DMS53 treated with DMSO at 0.1 percent for 48 hours (cell line): ENCODE data around the gene RNF208.
A peak's percentile ranks its signal among the peaks of the same experiment; 100 is the strongest.

Experiments used
- DNase-seq: peaks from one replicate; lab custom pipeline; 2025; ENCODE audit not compliant: unreplicated experiment; lab: John Stamatoyannopoulos, UW

Gene RNF208

GRCh38 chr9:137228506-137228967 lies 6.5 kb upstream of the RNF208 start:
- no peak for DNase-seq

DNA sequence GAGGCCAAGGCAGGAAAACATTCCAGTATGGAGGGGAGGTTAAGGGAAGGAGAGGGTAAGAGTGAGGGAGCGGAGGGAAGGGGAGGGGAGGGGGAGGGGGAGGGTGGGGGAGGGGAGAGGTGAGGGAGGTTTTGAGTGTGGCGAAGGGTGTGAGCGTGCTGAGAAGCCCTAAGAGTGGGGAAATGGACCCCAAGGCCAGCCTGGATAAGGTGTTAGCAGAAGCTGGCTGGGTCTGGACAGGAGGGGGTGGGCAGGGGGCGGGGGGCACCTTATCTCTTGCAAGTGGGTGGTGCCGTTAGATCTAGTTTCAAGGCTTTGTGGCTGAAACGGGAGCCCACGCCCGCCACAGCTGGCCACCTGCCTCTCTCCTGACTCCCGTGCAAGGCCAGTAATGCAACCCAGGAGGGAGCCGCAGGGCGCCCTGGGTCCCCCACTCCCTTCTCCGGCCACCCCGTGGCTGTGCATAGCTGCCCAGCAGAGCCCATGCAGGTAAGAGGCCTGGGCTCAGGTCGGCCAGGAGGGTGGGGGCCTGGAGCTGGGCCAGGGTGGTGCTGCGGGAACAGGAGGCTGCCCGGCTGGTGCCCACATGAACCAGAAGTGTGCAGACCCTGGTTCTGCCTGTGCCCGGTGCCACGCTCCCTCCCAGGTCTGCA lies 5.9 kb upstream of the RNF208 start:
- no peak for DNase-seq

DNA sequence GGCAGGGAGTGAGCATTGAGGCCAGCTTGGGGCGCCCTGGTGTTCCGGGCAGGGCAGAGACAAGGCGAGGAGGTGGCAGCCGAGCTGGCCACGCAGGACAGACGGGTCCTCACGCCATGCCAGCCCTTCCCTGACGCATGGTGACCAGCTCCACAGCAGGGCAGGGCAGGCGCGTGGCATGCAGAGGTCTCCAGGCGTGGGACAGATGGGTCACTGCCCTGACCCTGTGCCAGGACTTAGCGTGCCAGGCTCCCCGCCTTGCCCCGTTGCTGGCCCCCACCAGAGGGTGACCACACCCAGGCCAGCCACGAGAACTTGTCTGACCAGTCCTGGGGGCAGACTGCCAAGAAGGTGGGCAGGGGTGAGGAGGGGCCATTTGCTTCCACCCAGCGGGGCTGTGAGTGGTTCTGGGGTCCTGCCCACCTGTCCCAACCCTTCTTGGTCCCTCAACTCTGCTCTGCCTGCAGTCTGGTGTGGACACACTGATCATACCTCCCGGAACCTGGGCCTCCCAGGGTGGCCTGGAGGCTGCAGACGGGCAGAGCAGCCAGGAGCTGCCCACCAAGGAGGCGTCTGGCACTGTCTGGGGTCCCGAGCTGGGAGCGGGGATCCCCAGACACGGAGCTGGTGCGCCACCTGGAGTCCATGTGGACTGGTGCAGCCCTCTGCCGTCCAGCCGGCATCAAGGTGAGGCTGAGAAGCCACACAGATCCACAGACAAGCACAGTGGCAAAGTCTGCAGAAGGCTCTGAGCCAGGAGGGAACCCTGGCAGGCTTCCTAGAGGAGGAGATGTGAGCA lies 5.2 kb upstream of the RNF208 start, which contains the start of gene RNF224:
TSS of gene RNF224 (plus strand) at position 449 of the 799 bp plus-strand sequence. CDS start 834 bp downstream, outside the sequence.
- DNase-seq, result peak; percentile 79

DNA sequence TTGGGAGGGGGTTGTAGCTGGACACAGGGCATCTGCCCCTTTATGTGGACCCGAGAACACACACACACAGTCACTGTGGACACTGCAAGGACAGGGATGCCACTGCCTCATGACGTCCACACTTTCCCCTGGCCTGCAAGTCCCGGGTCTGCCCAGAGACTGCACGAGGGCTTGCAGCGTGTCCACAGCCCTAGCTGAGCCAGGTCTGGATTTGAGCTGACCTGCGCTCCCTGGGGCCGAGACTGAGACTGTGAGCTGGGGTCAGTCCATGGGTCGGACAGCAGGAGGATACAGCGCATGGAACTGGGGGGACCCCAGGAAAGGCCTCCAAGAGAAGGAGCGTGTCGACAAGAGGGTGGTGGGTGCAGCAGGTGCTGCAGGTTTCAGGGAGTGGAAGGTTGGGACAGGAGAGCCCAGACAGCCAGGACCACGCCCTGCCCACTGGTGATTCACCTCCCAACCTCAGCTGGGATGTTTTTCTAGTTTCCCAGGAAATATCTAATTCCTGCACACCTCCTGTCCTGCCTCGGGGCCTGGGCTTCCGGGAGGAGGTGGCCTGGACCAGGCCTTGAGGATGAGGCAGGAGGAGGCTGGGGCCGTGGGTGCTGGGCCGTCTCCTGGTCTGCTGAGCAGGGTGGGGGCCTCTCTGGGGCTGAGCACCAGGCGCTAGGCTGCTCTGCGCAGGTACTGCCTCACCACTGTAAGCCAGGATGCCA lies 4.5 kb upstream of the RNF208 start:
- no peak for DNase-seq

- no peak for DNase-seq
Observed at GRCh38 chr9:137225699-137226331, 3.8 kb upstream of the RNF208 start.

DNA sequence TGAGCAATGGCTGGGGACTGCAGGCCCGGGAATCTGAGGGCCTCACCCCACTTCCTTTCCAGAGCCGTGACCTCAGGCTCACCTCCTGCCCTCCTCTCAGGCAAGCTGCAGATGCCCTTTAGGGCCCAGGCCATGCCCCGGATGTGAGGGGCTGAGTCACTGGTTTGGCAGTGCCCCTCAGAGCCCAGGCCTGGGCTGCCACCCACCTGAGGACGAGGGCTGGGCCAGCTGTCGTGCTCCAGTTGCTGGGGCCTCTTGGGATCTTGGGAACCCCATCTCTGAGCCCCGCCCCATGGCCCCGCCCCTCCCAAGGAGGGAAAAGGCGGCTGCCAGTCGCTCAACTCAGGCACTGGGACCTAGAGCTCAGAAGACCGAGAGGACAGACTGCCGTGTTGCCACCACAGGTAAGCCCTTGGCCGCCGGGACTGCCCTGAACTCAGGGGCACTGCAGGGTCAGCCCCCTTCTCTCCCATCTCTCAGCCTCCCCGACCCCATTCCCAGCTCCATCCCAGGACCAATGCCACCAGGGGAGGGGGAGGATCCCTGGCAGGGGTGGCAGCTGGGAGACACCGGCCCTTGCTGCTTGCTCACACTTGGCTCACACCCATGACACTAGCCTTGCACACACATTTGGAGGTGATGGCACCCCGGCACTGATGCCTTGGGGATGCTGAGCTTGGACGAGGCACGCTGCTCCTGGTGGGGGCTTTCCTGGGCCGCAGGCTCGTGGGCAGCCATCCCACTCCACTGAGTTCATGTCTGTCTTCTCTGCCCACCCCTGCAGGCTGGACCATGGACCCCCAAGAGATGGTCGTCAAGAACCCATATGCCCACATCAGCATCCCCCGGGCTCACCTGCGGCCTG lies 3.0 kb upstream of the RNF208 start, which contains the start of gene CYSRT1:
TSS of gene CYSRT1 (plus strand) at position 345 of the 865 bp plus-strand sequence. CDS start at position 793, 448 bp downstream.
- DNase-seq, result no peak

DNA sequence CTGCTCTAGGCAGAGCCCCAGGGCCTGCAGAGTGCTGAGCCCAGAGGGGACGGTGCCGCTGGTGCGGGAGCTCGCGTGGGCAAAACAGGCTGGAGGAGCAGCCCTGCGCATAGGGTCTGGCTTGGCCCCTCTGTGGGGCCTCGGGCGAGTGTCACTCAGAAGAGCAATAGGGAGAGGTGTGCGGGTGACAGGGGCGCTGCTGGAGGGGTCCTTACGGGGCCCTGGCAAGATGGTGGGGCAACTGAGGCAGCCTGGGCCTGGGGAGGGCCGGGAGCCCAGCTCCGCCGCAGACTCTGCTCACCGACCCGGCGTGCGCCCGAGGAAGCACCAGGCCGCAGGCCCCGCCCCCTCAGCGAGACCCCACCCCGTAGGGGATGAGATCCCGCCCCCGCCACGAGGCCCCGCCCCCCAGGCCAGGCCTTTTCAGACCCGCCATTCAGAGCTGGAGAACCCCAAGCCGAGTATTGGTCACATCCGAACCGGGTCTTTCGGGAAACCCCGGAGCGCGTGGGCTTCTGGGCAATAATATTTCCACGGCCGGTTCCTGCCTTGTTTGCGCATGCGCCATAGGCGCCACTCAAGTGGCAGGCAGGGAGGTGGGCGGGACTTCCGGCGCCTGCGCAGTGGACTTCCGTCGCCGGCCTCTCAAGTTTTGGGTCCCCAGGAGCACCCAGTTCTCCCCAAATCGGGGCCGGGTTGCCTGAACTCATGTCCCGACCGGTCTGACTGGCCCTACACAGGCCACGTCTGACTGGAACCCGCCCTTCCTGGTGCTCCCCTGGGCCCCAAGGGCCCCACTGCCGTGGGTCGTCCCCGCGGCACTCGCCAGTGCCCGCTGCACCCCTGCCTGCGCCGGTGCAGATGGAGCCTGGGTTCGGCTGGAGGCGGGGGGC lies 1.3 kb upstream of the RNF208 start:
- peak; percentile 93 for DNase-seq

DNA sequence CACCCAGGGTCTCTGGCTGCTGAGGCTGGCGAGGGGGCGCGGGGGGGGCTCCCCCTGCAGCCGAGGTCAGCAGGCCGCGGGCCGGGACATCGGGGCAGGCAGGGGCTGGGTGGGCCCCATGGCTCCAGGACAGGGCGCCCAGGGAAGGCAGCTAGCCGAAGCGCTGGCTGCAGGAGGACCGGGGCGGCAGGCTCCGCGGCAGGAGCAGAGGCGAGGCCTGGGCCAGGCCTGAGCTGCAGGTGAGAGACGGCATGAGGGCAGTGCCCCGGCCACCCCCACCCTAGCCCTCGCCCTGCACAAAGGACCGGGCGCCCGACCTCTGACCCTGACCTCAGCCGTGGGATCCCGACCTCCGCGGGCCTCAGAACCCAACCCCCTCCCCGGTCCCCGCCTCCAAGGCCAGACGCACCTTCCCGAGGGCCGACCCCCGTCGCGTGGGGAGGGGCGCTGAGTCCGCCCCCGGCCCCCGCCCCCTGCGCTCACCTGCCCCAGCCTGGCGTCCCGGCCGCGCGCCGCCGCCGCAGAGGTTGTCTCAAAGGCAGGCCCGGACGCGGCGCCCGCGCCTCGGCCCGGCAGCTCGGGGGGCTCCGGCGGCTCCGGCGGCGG lies 431 bp downstream of the RNF208 start:
- DNase-seq, result no peak

DNA sequence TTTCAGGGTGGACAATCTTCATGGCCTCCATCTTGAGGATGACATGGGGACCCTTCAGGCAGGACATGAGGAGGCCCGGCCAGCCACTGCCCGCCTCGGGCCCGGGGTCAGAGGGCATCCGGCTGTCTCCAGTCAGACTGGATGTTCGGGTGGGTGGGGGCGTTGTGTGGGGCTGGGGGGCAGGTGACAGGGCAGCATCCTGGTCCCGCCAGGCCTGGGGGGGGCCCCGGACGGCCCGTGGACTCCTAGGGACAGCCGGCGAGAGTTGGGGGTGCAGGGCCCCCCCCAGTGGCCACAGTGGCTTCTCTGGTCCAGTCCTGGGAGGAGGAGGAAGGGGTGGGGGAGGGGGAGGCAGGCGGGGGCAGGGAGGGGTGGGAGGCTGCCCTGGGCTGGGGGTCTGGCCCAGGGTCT lies 940 bp downstream of the RNF208 start:
- no peak for DNase-seq

DNA sequence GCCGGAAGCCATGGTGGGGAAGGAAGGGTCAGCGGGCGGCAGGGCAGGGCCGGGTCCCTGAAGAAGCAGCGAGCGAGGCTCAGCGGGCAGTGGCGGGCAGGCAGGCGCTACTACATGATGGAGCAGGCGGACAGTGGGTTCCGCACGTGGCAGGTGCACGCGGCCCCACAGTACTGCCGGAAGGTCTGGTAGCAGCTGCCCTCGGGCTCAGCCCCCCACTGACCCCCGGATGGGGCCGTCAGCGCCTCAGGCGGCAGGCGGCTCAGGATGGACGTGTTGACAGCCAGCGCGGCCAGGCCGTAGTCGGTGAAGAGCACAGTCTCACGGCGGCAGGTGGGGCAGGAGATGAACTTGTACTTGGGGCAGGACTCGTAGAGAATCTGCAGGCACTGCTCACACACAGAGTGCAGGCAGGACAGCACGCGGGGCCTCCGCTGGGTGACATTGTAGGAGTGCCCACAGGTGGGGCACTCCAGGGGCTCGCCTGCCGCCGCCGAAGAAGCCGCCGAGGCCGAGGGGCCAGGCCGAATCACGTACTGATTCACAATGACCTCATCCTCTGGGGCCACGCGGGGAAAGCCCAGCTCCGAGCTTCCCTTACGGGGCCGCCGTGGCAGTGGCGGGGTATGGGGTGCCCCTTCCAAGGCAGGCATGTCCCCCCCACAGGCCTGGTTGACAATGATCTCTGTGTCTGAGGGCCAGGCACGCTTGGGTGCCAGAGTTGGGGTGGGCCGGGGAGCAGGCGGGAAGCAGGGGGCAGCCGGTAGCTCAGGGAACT lies 1.5 kb downstream of the RNF208 start:
- DNase-seq, result no peak

DNA sequence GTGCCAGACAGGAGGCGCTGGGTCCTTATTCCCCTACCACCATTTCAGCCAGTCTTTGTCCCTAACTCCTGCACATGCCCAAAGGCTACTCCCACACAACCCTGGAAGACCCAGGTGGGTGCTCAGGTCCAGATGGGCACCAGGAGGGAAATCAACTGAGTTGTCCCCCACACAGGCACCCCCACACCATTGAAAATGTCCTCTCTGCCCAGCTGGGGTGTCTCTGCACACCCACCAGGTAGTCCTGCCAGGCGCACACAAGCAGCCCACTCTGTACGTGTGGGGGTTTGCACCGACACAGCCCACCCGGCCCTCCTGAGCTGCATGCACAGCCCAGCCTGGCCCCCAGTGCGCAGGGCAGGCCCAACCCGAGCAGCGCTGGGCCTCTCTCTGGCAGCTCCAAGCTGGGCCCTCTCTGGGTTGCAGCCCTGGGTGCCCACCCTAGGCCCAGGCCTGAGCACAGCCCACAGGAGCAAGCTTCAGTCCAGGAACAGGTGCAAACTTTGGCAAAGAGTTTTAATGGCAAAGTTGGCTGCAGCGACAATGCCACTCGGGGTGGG lies 2.2 kb downstream of the RNF208 start:
- no peak for DNase-seq

GRCh38 chr9:137218754-137219271 lies 3.2 kb downstream of the RNF208 start:
- DNase-seq, result peak; percentile 85

GRCh38 chr9:137218212-137218753 lies 3.8 kb downstream of the RNF208 start:
- DNase-seq, result no peak

GRCh38 chr9:137217276-137218211 lies 4.5 kb downstream of the RNF208 start:
- no peak for DNase-seq

- DNase-seq, result no peak
Observed at GRCh38 chr9:137216188-137216965, 5.7 kb downstream of the RNF208 start.
